T-helper 1 cell treated with Interleukin-12 subunit alpha and Interleukin-12 subunit beta and Interleukin-4 antibody, amounts not matched to agents 30 ng/mL and 1 ng/mL, for 36 hours (primary cell): ENCODE measurements around the gene AFAP1. TPM values are rescaled to one million over a fixed set of nuclear protein-coding genes. Genes with fewer than 3 reads are reported as not detected.

Experiments
- intact Hi-C: fragments of 100-400 bp; cut with micrococcal nuclease; formaldehyde crosslinking; loops from one replicate; pipeline ENCODE4 v1.15.1; 2024
- total RNA-seq: library from RNA; stranded (reverse); gene quantifications from 2 replicates; pipeline ENCODE4 v1.2.3, GENCODE V29; 2022

Gene AFAP1
- total RNA-seq, 1 donor from 2014 or later: 5.9 TPM

GRCh38 chr4:7894677-7895181, 44.9 kb downstream of the AFAP1 start:
- intact Hi-C loops: no loop called here

GRCh38 chr4:7894098-7894676, 45.5 kb downstream of the AFAP1 start:
- intact Hi-C loops: no loop called here

DNA sequence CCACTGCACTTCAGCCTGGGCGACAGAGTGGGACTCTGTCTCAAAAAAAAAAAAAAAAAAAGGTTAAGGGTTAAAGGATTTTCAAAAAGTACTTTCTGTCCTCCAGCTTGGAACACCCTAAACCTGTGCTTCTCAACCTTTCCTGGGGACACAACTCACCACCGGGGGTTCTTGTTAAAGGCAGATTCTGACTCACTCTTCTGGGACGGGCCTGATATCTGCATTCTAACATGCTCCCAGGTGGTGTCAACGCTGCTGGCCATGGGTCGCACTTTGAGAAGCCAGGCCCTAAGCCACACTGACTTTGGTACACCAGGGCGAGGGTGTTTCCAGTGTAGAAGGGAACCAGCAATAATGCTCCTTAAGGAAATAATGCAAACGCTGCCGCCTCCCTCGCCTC, 46.1 kb downstream of the AFAP1 start:
- intact Hi-C loops: no loop called here

- intact Hi-C loops: no loop called here
These were observed 47.2 kb downstream of the AFAP1 start for GRCh38 chr4:7892212-7893019.

DNA sequence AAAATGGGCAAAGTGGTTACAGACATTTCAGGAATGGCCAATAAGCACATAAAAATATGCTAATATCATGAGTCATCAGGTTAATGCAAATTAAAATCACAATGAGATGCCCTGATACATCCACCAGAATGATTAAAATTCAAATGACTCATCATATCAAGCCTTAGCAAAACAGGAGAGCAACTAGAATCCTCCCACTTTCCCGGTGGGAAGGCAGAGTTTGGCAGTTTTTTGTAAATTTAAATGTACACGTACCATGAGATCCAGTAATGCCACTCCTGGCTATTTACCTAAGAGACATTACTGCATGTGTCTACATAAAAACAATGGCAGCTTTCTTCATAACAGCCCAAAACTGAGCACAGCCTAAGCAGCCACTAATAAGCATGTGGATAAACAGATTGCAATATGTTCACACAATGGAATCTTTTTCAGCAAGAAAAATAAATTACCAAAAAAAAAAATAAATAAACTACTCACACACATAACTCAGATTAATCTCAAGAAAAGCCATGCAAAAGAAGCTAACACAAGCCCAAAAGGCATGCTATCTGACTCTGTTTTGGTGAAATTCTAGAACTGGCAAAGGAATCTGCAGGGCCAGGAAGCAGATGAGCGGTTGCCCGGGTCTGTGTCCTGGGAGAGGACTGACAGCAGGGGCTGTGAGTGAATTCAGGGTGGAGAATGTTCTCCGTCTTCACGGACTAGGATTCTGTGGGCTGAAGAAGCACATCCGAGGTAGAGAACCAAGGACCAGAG, 48.8 kb downstream of the AFAP1 start:
- intact Hi-C loops: no loop called here

DNA sequence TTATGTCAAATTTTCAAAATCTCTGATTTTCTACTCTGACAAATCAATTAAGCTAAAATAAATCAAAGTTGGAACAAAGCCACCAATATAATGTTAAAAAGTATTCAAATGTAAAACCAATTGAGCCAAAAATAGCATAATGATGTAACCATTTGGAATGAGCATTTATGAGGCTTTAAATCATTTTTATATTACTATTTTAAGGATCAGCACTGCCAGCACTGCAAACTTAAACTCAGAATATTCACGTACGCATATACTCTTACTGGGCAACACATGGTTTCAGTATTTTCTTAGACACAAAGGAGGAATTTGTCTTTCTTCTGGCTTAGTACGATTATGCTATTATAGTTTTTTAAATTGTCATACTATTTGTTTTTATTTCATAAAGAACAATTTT, 52.2 kb downstream of the AFAP1 start:
- intact Hi-C loops: no loop called here

- intact Hi-C loops: no loop called here
These were observed 53.4 kb downstream of the AFAP1 start for GRCh38 chr4:7886007-7886973.

DNA sequence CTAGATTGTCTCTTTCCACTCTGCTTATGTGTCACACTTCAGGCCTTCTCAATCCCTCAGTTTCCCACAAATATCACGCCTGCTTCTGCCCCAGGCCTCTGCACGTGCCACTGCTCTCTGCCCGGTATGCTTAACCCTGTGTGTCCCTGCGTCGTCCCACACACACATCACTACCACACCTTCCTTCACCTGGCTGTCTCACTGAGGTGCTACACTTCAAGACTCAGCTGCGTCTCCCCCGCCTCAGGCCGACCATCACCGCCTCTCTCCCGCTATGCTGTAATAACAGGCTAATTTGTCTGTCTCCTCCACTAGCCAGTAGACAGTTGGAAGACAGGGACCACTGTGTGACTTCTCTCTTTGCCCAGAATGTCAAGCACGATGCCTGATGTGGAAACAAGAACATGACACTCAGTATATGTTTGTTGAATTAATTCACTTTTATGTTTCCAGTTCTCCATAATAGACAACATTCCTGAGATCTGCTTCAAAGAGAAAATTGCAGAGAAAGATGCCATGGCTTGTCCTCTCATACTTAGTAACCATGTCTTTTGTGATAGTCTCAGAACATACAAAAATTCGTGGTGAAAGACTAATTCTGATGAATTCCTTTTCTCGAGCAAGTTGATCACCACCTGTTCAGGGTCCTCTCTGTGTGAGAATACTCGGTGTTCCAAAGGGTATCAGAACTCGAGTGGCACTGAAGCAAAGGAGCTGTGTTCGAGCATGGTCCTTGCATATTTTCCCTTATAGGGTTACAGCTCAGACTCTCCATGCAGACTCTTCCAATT, 54.2 kb downstream of the AFAP1 start:
- intact Hi-C loops: no loop called here

DNA sequence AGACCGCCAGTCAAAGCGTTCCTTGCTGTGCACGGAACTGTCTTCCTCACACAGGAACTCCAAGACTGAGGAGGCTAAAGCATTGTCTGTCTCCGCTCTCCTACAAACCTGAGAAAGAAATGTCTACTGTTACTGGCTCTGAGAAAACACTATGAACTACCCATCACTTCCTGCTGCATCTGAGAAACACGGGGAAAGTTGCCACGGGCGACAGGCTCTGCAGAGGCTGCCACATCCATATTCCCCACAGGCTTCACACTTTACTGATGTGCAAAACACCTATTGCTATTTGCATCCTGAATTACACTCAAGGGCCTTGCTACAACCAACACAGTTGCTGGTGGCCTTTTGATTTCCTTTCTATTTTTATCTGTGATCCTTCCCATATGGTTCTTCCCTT, 59.0 kb downstream of the AFAP1 start:
- intact Hi-C loops: no loop called here

- intact Hi-C loops: no loop called here
These were observed 60.5 kb downstream of the AFAP1 start for GRCh38 chr4:7879127-7879526.

DNA sequence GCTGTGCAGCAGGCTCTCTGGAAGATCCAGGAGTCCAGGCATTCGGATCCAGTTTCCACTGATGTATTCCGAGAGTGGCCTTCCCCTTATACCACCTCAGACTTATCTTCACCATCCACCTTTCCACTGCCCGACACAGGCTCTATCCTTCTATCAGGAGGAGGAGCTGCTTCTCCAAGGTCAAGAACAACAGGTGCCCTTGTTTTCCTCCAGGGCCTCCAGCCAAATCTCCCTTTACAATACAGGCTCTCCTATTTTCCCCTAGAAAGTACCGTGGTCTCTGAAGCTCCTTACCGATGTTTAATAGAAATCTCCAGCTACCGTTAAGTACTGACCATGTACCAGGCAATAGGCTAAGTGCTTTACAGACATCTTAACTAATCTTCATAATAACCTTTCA, 61.3 kb downstream of the AFAP1 start:
- intact Hi-C loops: no loop called here

- intact Hi-C loops: loop anchor here (2.0 kb wide), 2 partner anchors 72 to 110 kb away; no protein-coding TSS in a partner anchor
These were observed 62.5 kb downstream of the AFAP1 start for GRCh38 chr4:7877176-7877575.

GRCh38 chr4:7876201-7876875, 63.3 kb downstream of the AFAP1 start:
- intact Hi-C loops: loop anchor here (2.0 kb wide), 2 partner anchors 72 to 110 kb away; no protein-coding TSS in a partner anchor

- intact Hi-C loops: no loop called here
These were observed 64.8 kb downstream of the AFAP1 start for GRCh38 chr4:7874838-7875237.

- intact Hi-C loops: no loop called here
These were observed 65.8 kb downstream of the AFAP1 start for GRCh38 chr4:7873881-7874280.

- intact Hi-C loops: no loop called here
These were observed 67.3 kb downstream of the AFAP1 start for GRCh38 chr4:7872264-7872771.

DNA sequence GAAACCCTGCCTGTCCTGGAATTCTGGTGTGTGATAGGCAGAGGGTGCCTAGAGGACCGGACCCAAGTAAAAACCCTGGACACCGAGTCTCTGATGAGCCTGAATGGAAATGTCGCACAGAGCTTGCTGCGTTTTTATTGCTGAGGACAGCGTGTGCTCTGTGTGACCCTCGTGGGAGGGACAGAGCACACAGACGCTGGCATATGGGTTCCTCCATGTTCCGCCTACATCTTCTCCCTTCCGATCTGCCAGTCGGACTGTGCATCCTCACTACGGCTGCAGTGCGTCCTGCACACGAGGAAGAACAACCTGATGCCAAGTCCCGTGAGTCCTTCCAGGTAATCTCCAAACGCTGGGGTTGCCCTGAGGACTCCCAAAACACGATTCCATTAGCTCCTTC, 68.3 kb downstream of the AFAP1 start:
- intact Hi-C loops: no loop called here

DNA sequence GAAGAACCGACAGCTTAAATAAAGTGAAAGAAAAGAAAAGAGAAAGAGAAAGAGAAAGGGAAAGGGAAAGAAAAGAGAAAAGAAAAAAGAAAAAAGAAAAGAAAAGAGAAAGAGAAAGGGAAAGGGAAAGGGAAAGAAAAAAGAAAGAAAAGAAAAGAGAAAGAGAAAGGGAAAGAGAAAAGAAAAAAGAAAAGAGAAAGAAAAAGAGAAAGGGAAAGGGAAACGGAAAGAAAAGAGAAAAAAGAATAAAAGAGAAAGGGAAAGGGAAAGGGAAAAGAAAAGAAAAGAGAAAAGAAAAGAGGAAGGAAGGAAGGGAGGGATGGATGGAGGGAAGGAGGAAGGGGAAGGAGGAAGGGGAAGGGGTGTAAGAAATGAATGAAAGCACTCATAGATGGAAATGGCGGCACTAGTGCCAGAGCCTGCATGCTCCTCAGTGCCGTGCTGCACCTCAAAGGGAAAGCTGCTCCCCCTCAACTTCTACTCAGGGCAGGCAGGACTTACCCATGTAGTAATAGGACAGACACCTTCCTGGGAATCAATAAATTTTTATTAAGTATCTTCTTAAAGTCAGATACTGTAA, 70.7 kb downstream of the AFAP1 start:
- intact Hi-C loops: loop anchor here (1.0 to 10.0 kb wide), 7 partner anchors 14 to 800 kb away; partner anchors contain the start of genes ACOX3, AFAP1, GRPEL1 and SH3TC1

GRCh38 chr4:7868436-7868775, 71.3 kb downstream of the AFAP1 start:
- intact Hi-C loops: loop anchor here (1.0 to 10.0 kb wide), 6 partner anchors 13 to 800 kb away; partner anchors contain the start of genes ACOX3, AFAP1, GRPEL1 and SH3TC1
